HUES6 (cell line): ENCODE results near the gene MBTPS1.
"Not testable (repeated sequence)": the region's sequence is repeated elsewhere in the genome, so short reads cannot be mapped to it uniquely, and the experiment has no call there.

Source experiments
- H3K27ac ChIP-seq: 2 replicates; pipeline ENCODE4 v1.7.0; 2013; ENCODE audit warnings: low read depth, mild to moderate bottlenecking, low read length, inconsistent platforms
- H3K27me3 ChIP-seq: 2 replicates; pipeline ENCODE4 v1.6.1; 2013; ENCODE audit warnings: low read length; ENCODE audit not compliant: control insufficient read depth, insufficient read depth
- H3K36me3 ChIP-seq: 2 replicates; pipeline ENCODE4 v1.6.1; 2013; ENCODE audit warnings: low read length; ENCODE audit not compliant: control insufficient read depth, insufficient read depth
- H3K4me1 ChIP-seq: 2 replicates; pipeline ENCODE4 v1.6.1; 2013; ENCODE audit warnings: low read length; ENCODE audit not compliant: control insufficient read depth, insufficient read depth
- H3K4me3 ChIP-seq: 2 replicates; pipeline ENCODE4 v1.5.1; 2013; ENCODE audit warnings: low read depth, low read length
- H3K9ac ChIP-seq: one replicate; pipeline ENCODE4 v1.6.1; 2013; ENCODE audit warnings: mild to moderate bottlenecking, low read length
- H3K9me3 ChIP-seq: 2 replicates; pipeline ENCODE4 v1.6.1; 2013; ENCODE audit warnings: low read depth, low read length; ENCODE audit not compliant: control insufficient read depth, insufficient read depth

The MBTPS1 gene

DNA sequence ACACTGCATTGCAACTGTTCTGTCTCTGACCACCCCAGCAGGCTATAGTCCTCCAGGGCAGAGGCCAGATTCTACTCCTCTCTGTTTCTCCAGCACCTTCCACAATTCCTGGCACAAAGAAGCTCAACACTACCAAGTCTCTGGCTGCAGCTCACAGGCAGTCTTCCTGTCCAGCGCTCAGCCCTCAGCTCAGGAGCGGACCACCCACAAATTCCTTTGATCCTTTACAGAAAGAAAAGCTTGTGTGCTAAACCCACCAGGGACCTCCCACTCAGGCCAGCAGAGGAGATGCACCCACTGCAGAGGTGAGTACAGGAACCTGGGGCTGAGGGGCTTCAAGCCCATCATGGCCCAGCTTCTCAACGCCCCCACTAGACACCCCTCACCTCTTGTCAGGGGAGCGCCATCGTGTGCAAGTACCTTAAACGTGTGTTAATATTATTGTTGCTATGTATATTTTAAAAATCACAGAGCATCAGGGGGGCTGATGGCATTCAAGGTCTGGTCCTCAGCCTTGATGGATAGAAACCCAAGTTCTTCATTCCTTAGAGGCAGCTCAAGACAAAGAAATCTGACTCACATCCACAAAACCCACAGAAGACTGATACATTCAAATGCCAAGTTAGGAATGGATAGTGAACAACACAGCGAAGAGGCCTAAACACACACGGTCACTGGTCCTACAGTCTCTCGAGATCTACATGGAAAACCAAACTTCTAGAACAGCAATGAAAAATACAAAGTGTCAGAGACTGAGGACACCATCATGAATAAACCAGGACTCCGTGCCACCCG, 19.8 kb upstream of the MBTPS1 start:
- H3K36me3 ChIP-seq, result no peaks in the 10 kb centered on the region
- H3K4me1 ChIP-seq, result peaks cover 38% of the 10 kb centered on the region
- no peak overlapping the region for H3K4me3 ChIP-seq
- no peaks in the 10 kb centered on the region for H3K27me3 ChIP-seq
- H3K9ac ChIP-seq, result no peak overlapping the region
- no peaks in the 10 kb centered on the region for H3K9me3 ChIP-seq
- no peak overlapping the region for H3K27ac ChIP-seq

DNA sequence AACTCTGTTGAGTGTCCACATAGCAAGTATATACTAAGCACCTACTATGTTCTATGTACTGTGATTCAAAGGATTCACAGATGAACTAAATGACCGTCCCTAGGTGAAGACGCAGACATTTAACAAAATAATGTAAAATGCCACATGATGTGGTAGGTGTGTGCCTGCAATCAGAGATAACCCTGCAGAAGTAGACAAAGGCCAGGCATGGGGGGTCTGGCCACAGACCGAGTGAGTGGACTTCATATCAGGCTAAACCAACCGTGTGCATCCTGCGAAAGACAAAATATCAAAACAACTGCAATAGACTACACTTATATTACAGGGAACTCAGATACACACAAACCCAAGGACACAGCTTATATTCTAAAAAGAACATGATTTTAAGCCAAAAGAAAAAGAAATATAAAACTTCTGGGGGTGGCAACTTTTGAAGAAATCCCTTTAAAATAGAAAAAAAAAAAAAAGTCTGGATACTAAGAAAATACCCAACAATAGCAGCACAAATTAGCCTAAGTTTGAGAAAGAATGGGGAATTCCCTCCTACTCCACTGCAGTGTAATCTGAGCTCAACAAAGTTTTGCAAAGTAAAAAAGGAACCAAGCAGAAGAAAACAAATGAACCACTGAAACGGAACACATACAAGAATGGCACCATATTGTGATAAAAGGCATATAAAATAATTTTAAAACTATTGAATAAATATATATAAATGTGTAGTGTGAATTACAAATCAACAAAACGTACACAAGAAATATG, 16.0 kb upstream of the MBTPS1 start:
- Histone ChIP-seq H3K27me3 (no peaks in the 10 kb centered on the region), H3K9ac (no peak overlapping the region), H3K36me3 (peaks cover 28% of the 10 kb centered on the region), H3K4me3 (no peak overlapping the region), H3K9me3 (no peaks in the 10 kb centered on the region), H3K27ac (no peak overlapping the region), H3K4me1 (peaks cover 15% of the 10 kb centered on the region; the same call in 1 of the 2 replicates)

DNA sequence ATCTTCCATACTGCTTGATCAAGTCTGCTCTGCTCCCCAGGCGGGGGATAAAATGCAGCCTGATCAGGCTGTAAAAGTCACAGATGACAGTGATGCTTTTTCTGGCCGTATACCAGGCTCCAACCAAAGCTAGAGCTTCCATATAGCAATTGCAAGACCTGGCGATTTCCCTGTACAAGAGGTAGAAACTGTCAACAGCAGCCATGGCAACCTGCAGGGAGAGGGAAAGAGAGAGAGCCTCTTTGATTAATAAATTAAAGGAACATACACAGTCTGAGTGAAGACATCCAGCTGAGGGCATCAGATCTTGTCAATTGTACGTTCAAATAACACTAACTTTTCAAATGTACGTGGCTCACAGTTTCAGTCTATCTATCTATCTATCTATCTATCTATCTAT, 14.4 kb upstream of the MBTPS1 start:
- Histone ChIP-seq H3K4me3 (no peak overlapping the region), H3K9me3 (no peaks in the 10 kb centered on the region), H3K4me1 (peaks cover 2% of the 10 kb centered on the region; the same call in 1 of the 2 replicates), H3K27ac (no peak overlapping the region), H3K36me3 (peaks cover 33% of the 10 kb centered on the region), H3K27me3 (no peaks in the 10 kb centered on the region), H3K9ac (no peak overlapping the region)

DNA sequence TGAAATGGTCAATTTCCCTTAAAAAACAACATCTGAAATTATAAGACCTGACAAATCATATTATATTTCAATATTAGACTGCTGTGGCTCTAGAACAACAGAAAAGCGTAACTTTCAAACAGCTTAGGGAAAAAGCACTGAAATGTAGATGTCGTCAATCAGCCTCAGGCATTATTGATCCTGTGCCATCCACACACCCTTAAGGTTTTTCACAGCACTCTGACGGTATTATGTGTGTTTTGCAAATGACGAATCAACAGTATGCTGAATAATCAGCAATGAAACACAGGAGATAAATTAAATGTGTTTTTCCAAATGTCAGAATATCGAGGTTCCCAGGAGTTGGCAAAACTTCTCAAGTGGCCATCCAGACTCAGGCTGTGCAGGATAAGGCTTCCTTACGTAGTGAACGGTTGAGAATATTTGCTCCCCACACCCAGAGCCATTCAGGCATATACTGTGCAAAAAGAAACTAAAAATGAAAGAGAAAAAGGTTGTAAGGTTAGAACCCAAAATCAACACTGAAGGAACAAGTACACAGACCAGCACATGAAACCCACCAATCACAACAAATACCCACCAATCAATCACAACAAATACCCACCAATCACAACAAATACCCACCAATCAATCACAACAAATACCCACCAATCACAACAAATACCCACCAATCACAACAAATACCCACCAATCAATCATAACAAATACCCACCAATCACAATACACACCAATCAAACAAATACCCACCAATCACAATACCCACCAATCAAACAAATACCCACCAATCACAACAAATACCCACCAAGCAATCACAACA, 7.7 kb upstream of the MBTPS1 start:
- Histone ChIP-seq H3K4me1 (no peaks in the 10 kb centered on the region), H3K27me3 (no peaks in the 10 kb centered on the region), H3K27ac (no peak overlapping the region), H3K9me3 (no peaks in the 10 kb centered on the region), H3K36me3 (peaks cover 47% of the 10 kb centered on the region), H3K9ac (no peak overlapping the region), H3K4me3 (no peak overlapping the region)

DNA sequence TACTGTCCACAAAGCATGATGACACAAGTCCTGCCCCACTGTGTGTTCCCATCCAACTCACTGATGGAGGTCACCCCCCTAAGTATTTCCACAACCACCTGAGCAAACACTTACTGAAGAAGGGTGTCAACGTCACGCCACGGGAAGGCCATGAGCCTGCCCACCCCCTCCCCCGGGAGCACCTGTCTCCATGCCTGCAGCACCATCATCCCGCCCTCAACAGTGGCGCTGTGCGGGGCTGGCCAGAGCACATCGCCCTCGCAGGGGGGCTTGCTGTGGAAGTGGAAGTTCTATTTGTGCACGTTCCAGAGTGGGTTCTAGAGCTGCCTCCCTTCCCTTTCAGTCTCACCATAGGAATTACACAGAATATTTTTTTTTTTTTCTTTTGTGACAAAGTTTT, 4.3 kb upstream of the MBTPS1 start:
- H3K36me3 ChIP-seq, result peaks cover 30% of the 10 kb centered on the region
- no peaks in the 10 kb centered on the region for H3K9me3 ChIP-seq
- no peak overlapping the region for H3K4me3 ChIP-seq
- no peak overlapping the region for H3K9ac ChIP-seq
- no peaks in the 10 kb centered on the region for H3K27me3 ChIP-seq
- no peak overlapping the region for H3K27ac ChIP-seq
- peaks cover 4% of the 10 kb centered on the region; the same call in 1 of the 2 replicates for H3K4me1 ChIP-seq

DNA sequence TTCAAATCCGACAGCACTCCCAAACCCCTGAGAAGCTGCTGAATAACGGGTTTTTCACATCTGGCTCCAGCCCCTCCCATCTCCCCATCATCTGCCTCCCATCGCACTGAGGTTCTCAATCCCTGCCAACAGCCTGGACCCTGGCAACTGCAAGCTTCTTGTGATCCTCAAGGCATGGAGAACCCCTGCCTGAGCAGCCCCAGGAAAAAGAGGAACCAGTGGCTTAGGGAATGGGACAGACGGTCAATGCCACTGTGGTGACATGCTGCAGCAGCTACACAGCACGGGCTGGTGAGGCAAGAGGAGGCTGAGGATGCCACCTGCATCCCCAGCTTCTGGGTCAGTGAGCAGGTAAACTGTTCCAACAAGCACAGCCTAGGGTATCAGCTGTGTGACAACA, 3.3 kb upstream of the MBTPS1 start:
- H3K36me3 ChIP-seq, result peaks cover 29% of the 10 kb centered on the region
- no peaks in the 10 kb centered on the region for H3K27me3 ChIP-seq
- no peak overlapping the region for H3K27ac ChIP-seq
- no peak overlapping the region for H3K9ac ChIP-seq
- peaks cover 7% of the 10 kb centered on the region; the same call in 1 of the 2 replicates for H3K4me1 ChIP-seq
- no peaks in the 10 kb centered on the region for H3K9me3 ChIP-seq
- no peak overlapping the region for H3K4me3 ChIP-seq

DNA sequence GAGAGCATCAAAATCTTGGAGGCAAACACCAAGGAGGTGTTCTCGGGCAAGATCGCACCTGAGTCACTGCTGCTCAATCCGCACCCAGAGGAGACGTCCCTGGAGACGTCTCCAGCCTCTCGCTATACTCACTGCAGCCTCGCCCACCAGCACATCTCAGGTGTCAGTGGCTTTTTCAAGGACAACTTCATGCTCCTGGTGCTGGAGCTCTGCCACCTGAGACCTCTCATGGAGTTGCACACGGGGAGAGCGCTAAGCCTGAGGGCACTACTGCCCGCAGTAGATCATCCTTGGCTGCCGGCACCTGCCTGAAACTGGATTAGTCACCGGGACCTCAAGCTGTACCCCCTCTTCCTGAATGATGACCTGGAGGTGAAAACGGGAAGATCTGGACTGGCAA, 2.6 kb upstream of the MBTPS1 start:
- Histone ChIP-seq H3K27me3 (no peaks in the 10 kb centered on the region), H3K27ac (no peak overlapping the region), H3K4me1 (peaks cover 7% of the 10 kb centered on the region; the same call in 1 of the 2 replicates), H3K9me3 (no peaks in the 10 kb centered on the region), H3K9ac (no peak overlapping the region), H3K4me3 (no peak overlapping the region), H3K36me3 (peaks cover 27% of the 10 kb centered on the region)

DNA sequence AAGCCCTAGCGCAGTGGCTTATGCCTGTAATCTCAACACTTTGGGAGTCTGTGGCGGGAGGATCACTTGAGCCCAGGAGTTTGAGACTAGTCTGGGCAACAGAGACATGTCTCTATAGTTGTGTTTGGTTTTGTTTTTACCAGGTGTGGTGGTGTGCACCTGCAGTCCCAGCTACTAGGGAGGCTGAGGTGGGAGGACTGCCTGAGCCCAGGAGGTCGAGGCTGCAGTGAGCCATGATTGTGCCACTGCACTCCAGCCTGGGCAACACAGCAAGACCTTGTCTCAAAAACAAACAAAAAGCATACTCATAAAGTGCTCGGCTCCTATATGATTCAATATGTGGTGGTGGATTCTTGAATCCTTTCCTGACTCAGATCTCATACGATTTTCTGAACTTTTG, 1.6 kb upstream of the MBTPS1 start:
- H3K9ac ChIP-seq, H3K9me3 ChIP-seq, H3K4me3 ChIP-seq, H3K27me3 ChIP-seq, H3K27ac ChIP-seq, H3K4me1 ChIP-seq: not testable (repeated sequence)
- H3K36me3 ChIP-seq, result peaks cover 16% of the 10 kb centered on the region

DNA sequence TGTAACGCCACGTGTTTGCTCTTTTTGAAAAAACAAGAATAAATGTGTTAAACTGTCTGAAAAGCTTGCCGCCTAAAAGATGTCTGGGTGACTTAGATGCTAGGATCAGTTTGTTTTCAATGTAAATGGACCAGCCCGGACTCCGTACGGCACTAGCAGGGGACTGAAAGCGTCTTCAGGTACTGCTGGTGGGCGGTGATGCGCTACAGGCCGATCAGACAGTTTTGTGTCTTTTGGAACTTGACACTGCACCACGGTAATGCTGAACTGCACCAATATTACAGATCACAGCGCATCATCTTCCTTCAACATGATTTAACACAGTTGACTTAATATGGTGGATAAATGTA, 727 bp upstream of the MBTPS1 start:
- H3K9me3 ChIP-seq, result no peaks in the 10 kb centered on the region
- peak overlapping the region; percentile 71; the same call in 1 of the 2 replicates for H3K27ac ChIP-seq
- no peaks in the 10 kb centered on the region for H3K27me3 ChIP-seq
- H3K4me1 ChIP-seq, result peaks cover 7% of the 10 kb centered on the region; the same call in 1 of the 2 replicates
- H3K9ac ChIP-seq, result peak overlapping the region; percentile 97
- H3K4me3 ChIP-seq, result peak overlapping the region; percentile 90
- H3K36me3 ChIP-seq, result peaks cover 8% of the 10 kb centered on the region

DNA sequence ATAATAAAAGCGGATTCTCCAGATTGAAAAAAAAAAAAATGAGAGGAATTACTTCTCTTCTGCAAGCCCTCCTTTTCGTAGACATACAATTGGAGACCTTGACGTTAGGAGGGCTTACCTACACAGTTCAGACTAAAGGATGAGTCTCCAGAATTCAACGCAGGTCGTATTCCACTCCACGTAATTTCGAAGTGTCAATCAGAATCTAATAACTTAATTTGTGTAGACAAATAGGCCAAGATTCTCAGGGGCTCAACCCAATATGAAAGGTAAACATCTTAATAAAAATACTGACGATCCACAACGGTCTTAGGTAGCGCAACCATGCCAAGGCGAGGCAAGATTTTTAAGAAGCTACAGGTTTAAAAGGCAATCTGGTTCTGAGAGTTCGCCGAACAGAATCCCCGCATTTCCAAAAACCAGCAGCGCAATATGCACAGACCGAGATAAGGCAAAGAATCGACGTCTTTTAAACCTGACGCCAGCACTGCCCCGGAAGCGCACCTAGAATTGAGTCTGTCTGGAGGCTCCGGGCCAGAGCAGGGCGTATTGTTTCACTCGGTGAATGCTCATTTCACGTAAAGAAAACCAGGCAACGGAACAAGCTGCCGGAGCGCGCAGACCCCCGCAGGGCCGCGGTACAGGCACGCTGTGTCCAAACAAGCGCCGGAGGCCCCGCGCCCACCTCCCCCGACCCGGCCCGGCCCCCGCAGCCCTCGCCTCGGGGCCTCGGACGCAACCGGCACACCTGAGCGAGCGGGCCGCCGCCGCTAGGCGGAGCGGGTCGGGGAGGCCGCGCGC, 623 bp downstream of the MBTPS1 start:
- no peaks in the 10 kb centered on the region for H3K27me3 ChIP-seq
- H3K9ac ChIP-seq, result peak overlapping the region; percentile 97
- H3K4me1 ChIP-seq, result peaks cover 7% of the 10 kb centered on the region; the same call in 1 of the 2 replicates
- H3K27ac ChIP-seq, result peak overlapping the region; percentile 48; the same call in 1 of the 2 replicates
- H3K36me3 ChIP-seq, result peaks cover 3% of the 10 kb centered on the region
- H3K4me3 ChIP-seq, result peak overlapping the region; percentile 90
- H3K9me3 ChIP-seq, result no peaks in the 10 kb centered on the region
